Thymus (tissue), 11 donors: ENCODE measurements around the gene PLET1. TPM values are rescaled to one million over a fixed set of nuclear protein-coding genes. Genes with fewer than 3 reads are reported as not detected.

Experiments
- DNase-seq, 9 donors: peaks; one replicate each; pipeline ENCODE4 v3.0.0-alpha.2; 2013; ENCODE audit warnings: low spot score in 9 of 9, low read depth in 6 of 9, missing footprints in 1 of 9
- H3K27ac ChIP-seq, 2 donors: one replicate each; pipeline ENCODE4 v1.5.1; 2013; ENCODE audit warnings: control low read depth in 1 of 2, low read depth in 1 of 2, low read length in 1 of 2, mild to moderate bottlenecking in 1 of 2, moderate library complexity in 1 of 2
- H3K27me3 ChIP-seq, 2 donors: one replicate each; pipeline ENCODE4 v1.5.1; 2013; ENCODE audit warnings: low read length in 1 of 2; ENCODE audit not compliant: control insufficient read depth in 2 of 2, insufficient read depth in 1 of 2
- H3K36me3 ChIP-seq, 2 donors: one replicate each; pipeline ENCODE4 v1.5.1; 2013; ENCODE audit warnings: low read length in 1 of 2, mild to moderate bottlenecking in 1 of 2, moderate library complexity in 1 of 2; ENCODE audit not compliant: control insufficient read depth in 2 of 2, insufficient read depth in 2 of 2
- H3K4me1 ChIP-seq, 2 donors: one replicate each; pipeline ENCODE4 v1.5.1; 2013; ENCODE audit warnings: low read length in 2 of 2; ENCODE audit not compliant: control insufficient read depth in 2 of 2, insufficient read depth in 2 of 2
- H3K4me3 ChIP-seq, 2 donors: one replicate each; pipeline ENCODE4 v1.5.1; 2013; ENCODE audit warnings: low read length in 2 of 2, control low read depth in 1 of 2, mild to moderate bottlenecking in 1 of 2
- H3K9me3 ChIP-seq, 2 donors: one replicate each; pipeline ENCODE4 v1.5.1; 2013; ENCODE audit warnings: low read length in 1 of 2, mild to moderate bottlenecking in 1 of 2; ENCODE audit not compliant: control insufficient read depth in 2 of 2, insufficient read depth in 1 of 2
- WGBS: extraction: QIAGEN DNeasy Blood & Tissue Kit; methylation state at CpG from one replicate; pipeline ENCODE4 v1.1.7; 2013; 5-methylcytosine and 5-hydroxymethylcytosine counted together
- polyA plus RNA-seq: library from polyadenylated mRNA; stranded (reverse); fragments of 200-250 nt; gene quantifications from one replicate; pipeline ENCODE4 v1.2.3, GENCODE V29; 2013
- total RNA-seq: library from RNA; stranded (reverse); fragments of 120-200 nt; gene quantifications from one replicate; pipeline ENCODE4 v1.2.4, GENCODE V29; 2013
- donor health status: healthy.

PLET1 gene
- total and polyA plus RNA-seq, 2 donors = 0.09 to 0.23 TPM

- Histone ChIP-seq H3K27ac (no peak overlapping the region), H3K9me3 (no peaks in the 10 kb centered on the region), H3K4me1 (peaks cover 3 to 27% of the 10 kb centered on the region in 2 donors), H3K36me3 (peaks cover 0 to 3% of the 10 kb centered on the region in 2 donors), H3K27me3 (no peaks in the 10 kb centered on the region), H3K4me3 (no peak overlapping the region)
- DNase-seq = no peak
- WGBS = 93% methylated on average over 9 of the region's 9 CpGs
Measured at GRCh38 chr11:112298535-112298934, 37.9 kb upstream of the PLET1 start.

GRCh38 chr11:112297248-112297866 is 36.7 kb upstream of the PLET1 start:
- Histone ChIP-seq H3K4me3 (no peak overlapping the region), H3K4me1 (peaks cover 3 to 27% of the 10 kb centered on the region in 2 donors), H3K36me3 (peaks cover 0 to 3% of the 10 kb centered on the region in 2 donors), H3K27me3 (no peaks in the 10 kb centered on the region), H3K9me3 (no peaks in the 10 kb centered on the region), H3K27ac (peak overlapping the region in 1 of 2 donors; percentile 48)
- peak in 4 of 9 donors; percentile 20 to 66 (median 36) for DNase-seq
- WGBS = 39% methylated on average over 7 of the region's 7 CpGs

GRCh38 chr11:112296044-112296443 is 35.4 kb upstream of the PLET1 start:
- WGBS = 97% methylated on average over 4 of the region's 4 CpGs
- peaks cover 0 to 3% of the 10 kb centered on the region in 2 donors for H3K36me3 ChIP-seq
- no peak overlapping the region for H3K4me3 ChIP-seq
- H3K9me3 ChIP-seq = no peaks in the 10 kb centered on the region
- no peaks in the 10 kb centered on the region for H3K27me3 ChIP-seq
- peaks cover 3 to 27% of the 10 kb centered on the region in 2 donors for H3K4me1 ChIP-seq
- H3K27ac ChIP-seq = no peak overlapping the region
- DNase-seq = no peak

GRCh38 chr11:112294688-112295340 is 34.2 kb upstream of the PLET1 start:
- H3K27me3 ChIP-seq = peaks cover 0 to 3% of the 10 kb centered on the region in 2 donors
- no peak overlapping the region for H3K27ac ChIP-seq
- 96% methylated on average over 3 of the region's 3 CpGs for WGBS

GRCh38 chr11:112293614-112294013 is 33.0 kb upstream of the PLET1 start:
- Histone ChIP-seq H3K36me3 (peaks cover 0 to 2% of the 10 kb centered on the region in 2 donors), H3K27ac (no peak overlapping the region), H3K9me3 (no peaks in the 10 kb centered on the region), H3K4me3 (no peak overlapping the region), H3K27me3 (peaks cover 0 to 6% of the 10 kb centered on the region in 2 donors), H3K4me1 (peaks cover 5 to 30% of the 10 kb centered on the region in 2 donors)
- 91% methylated on average over 2 of the region's 2 CpGs for WGBS
- no peak for DNase-seq

More at GRCh38 chr11:112294688-112295340, 34.2 kb upstream of the PLET1 start:
- peaks cover 4 to 28% of the 10 kb centered on the region in 2 donors for H3K4me1 ChIP-seq
- DNase-seq = no peak
- H3K9me3 ChIP-seq = no peaks in the 10 kb centered on the region
- no peak overlapping the region for H3K4me3 ChIP-seq
- peaks cover 0 to 3% of the 10 kb centered on the region in 2 donors for H3K36me3 ChIP-seq

GRCh38 chr11:112292785-112293407 is 32.2 kb upstream of the PLET1 start:
- H3K4me1 ChIP-seq = peaks cover 5 to 22% of the 10 kb centered on the region in 2 donors
- peaks cover 0 to 6% of the 10 kb centered on the region in 2 donors for H3K27me3 ChIP-seq
- no peak for DNase-seq
- H3K4me3 ChIP-seq = no peak overlapping the region
- no peak overlapping the region for H3K27ac ChIP-seq
- no peaks in the 10 kb centered on the region for H3K9me3 ChIP-seq
- no peaks in the 10 kb centered on the region for H3K36me3 ChIP-seq

- H3K36me3 ChIP-seq = no peaks in the 10 kb centered on the region
- H3K9me3 ChIP-seq = no peaks in the 10 kb centered on the region
- H3K27me3 ChIP-seq = peaks cover 0 to 6% of the 10 kb centered on the region in 2 donors
- H3K4me3 ChIP-seq = no peak overlapping the region
- no peak for DNase-seq
- H3K27ac ChIP-seq = no peak overlapping the region
- peaks cover 2 to 15% of the 10 kb centered on the region in 2 donors for H3K4me1 ChIP-seq
Measured at GRCh38 chr11:112292188-112292587, 31.5 kb upstream of the PLET1 start.

- Histone ChIP-seq H3K4me1 (peaks cover 2 to 7% of the 10 kb centered on the region in 2 donors), H3K4me3 (no peak overlapping the region), H3K27ac (no peak overlapping the region), H3K27me3 (peaks cover 0 to 6% of the 10 kb centered on the region in 2 donors), H3K9me3 (no peaks in the 10 kb centered on the region), H3K36me3 (no peaks in the 10 kb centered on the region)
- WGBS = over 99% methylated on average over 6 of the region's 6 CpGs
- DNase-seq = no peak
Measured at GRCh38 chr11:112291191-112291590, 30.5 kb upstream of the PLET1 start.

- no peaks in the 10 kb centered on the region for H3K9me3 ChIP-seq
- H3K36me3 ChIP-seq = no peaks in the 10 kb centered on the region
- H3K4me1 ChIP-seq = peaks cover 2 to 5% of the 10 kb centered on the region in 2 donors
- peak overlapping the region; percentile 35 to 44 for H3K4me3 ChIP-seq
- H3K27me3 ChIP-seq = peaks cover 0 to 6% of the 10 kb centered on the region in 2 donors
- no peak overlapping the region for H3K27ac ChIP-seq
- 47% methylated on average over 4 of the region's 4 CpGs for WGBS
- no peak for DNase-seq
Measured at GRCh38 chr11:112290493-112290850, 29.8 kb upstream of the PLET1 start.
